Measurements from ENCODE around the gene PACS1.
A peak's percentile ranks its signal among the peaks of the same experiment; 100 is the strongest.

The PACS1 gene

DNA sequence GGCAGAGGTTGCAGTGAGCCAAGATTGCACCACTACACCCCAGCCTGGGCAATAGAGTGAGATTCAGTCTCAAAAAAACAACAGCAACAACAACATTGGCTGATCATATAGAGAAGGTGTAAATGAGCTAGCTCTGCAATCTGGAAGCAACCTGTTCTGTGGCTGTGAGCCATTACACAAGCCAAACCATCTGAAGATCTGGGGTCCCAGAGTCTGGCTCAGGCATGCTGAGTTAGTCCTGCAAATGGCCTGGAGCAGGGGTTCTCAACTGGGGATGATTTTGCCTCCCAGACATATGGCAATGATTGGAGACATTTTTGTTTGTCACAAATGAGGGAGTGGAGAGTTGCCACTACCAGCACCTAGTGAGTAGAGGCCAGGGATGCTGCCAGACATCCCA lies 156.0 kb downstream of the PACS1 start:
- Mint-ChIP-seq H3K27me3 (no peaks in the 10 kb centered on the region), H3K4me1 (ENCODE audit: low read depth) (peaks cover 23% of the 10 kb centered on the region), H3K36me3 (ENCODE audit: low read depth) (peaks cover 73% of the 10 kb centered on the region), H3K4me3 (no peak overlapping the region), H3K27ac (peak overlapping the region; percentile 70), H3K9me3 (no peaks in the 10 kb centered on the region)
- no peak for DNase-seq

DNA sequence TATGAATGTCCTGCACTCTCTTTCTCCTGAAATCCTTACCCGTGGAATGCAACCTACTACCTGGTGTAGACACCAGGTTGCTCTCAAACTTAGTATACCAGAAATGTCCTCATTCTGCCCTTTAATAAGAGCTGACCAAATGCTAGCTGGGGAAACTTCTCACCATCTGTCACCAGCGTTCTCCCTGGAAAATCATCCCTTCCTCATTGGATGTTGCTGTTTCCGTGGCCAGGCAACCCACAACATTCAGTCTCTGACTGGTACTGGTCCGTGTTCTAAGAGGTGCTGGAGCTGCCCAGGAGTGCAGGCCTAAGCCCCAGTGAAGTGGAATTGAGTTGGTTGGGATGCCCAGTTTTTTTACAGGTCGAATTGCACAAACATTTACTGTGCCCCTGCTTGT lies 157.6 kb downstream of the PACS1 start:
- Mint-ChIP-seq H3K4me3 (no peak overlapping the region), H3K9me3 (no peaks in the 10 kb centered on the region), H3K27ac (no peak overlapping the region), H3K36me3 (ENCODE audit: low read depth) (peaks cover 79% of the 10 kb centered on the region), H3K4me1 (ENCODE audit: low read depth) (peaks cover 8% of the 10 kb centered on the region), H3K27me3 (no peaks in the 10 kb centered on the region)
- DNase-seq: no peak

DNA sequence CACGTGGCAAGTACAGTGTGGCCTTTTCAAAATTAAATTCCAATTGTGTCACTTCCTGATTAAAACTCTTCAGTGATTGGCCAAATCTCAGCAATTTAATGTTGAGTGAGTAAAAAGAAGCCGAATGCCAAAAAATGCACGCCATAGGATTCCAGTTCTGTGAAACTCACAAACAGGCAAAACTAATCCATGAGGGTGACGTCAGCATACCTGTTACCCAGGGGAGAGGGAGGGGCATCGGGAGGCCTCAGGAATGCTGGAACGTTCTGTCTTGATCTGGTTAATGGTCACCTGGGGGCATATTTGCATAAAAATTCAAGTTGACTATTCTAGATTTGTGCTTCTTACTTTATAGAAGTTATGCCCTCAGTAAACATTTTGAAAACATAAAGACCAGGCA lies 158.4 kb downstream of the PACS1 start:
- no peak overlapping the region for H3K27ac Mint-ChIP-seq
- peaks cover 83% of the 10 kb centered on the region for H3K36me3 Mint-ChIP-seq (ENCODE audit: low read depth)
- no peak for DNase-seq
- no peak overlapping the region for H3K4me3 Mint-ChIP-seq
- peaks cover 5% of the 10 kb centered on the region for H3K4me1 Mint-ChIP-seq (ENCODE audit: low read depth)
- no peaks in the 10 kb centered on the region for H3K27me3 Mint-ChIP-seq
- no peaks in the 10 kb centered on the region for H3K9me3 Mint-ChIP-seq

DNA sequence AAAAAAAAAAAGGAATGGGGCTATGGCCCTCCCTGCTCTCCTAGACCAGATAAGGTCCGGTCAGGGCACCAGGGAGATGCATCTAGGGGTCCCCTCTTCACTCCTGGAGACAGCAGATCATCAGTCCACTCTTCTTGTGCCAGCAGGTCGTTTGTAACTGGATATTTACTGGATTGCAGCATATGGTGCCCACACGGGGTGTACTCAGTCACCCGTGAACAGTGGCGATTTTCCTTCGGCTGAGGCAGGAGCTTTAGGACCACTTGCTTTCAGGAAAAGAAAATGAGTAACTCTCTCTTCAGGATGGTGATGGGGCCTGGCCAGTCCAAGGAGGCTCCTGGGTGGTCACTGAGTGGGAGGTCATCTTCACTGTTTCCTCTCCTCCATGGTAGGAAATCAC lies 160.1 kb downstream of the PACS1 start:
- Mint-ChIP-seq H3K4me1 (ENCODE audit: low read depth) (peaks cover 5% of the 10 kb centered on the region), H3K4me3 (no peak overlapping the region), H3K27ac (peak overlapping the region; percentile 3), H3K27me3 (no peaks in the 10 kb centered on the region), H3K36me3 (ENCODE audit: low read depth) (peaks cover 83% of the 10 kb centered on the region), H3K9me3 (no peaks in the 10 kb centered on the region)
- no peak for DNase-seq

DNA sequence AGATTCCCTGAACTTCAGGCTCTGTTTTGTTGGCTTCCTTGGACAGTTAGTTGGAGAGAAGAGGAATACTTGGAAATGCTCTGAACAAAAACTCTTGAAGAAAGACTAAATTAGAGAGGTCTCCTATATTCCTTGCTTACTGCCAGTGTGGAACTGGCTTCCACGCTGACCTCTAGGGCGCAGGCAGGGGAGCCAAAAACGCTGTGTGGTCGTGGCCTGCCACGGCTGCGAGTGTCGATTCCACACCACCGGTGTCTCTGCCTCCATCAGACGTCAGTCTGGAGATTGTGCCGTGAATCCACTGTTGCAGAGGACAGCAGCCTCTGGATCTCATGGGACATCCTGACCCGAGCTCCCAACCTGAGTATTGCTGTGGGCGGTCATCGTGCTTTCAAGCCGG lies 160.9 kb downstream of the PACS1 start:
- Mint-ChIP-seq H3K9me3 (no peaks in the 10 kb centered on the region), H3K27me3 (no peaks in the 10 kb centered on the region), H3K4me1 (ENCODE audit: low read depth) (peaks cover 5% of the 10 kb centered on the region), H3K27ac (no peak overlapping the region), H3K4me3 (no peak overlapping the region), H3K36me3 (ENCODE audit: low read depth) (peaks cover 86% of the 10 kb centered on the region)
- DNase-seq: no peak

DNA sequence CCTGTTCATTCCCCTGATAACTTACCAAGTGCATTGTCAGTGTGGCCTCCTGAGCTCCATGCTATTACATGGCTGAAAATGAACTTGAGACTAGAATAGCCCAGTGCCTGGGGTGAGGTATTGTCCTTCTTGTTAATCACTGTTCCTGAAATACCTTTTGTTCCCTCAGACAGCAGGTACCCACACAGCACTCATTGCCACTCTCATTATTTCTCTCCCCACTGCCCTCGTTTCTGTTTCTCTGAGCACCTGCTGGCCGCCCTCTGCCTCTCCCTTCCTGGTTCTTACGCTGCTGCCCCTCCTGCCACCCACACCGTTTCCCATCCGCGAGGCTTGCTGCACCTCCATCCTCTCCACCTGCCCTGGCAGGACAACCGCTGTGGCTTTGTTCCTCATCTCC lies 161.5 kb downstream of the PACS1 start:
- Mint-ChIP-seq H3K4me1 (ENCODE audit: low read depth) (peaks cover under 1% of the 10 kb centered on the region), H3K36me3 (ENCODE audit: low read depth) (peaks cover 87% of the 10 kb centered on the region), H3K27me3 (no peaks in the 10 kb centered on the region), H3K4me3 (no peak overlapping the region), H3K27ac (peak overlapping the region; percentile 16), H3K9me3 (no peaks in the 10 kb centered on the region)
- no peak for DNase-seq

DNA sequence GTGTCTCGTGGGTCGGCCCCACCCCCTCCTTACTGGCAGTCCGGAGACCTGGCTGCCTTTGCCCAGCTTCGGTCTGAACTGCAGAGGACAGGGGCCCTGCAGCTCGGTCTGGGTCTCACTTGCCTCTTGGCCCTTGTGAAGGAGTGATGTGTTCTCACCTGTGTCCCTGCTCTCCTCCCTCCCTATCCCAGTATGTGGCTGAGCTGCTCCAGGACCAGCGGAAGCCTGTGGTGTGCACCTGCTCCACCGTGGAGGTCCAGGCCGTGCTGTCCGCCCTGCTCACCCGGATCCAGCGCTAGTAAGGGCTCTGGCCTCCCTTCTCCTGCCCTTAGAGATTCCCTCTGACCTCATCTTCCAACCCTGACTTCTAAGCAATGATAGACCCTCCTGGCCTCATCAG lies 162.7 kb downstream of the PACS1 start:
- no peak overlapping the region for H3K27ac Mint-ChIP-seq
- no peaks in the 10 kb centered on the region for H3K4me1 Mint-ChIP-seq (ENCODE audit: low read depth)
- no peaks in the 10 kb centered on the region for H3K9me3 Mint-ChIP-seq
- no peak for DNase-seq
- peaks cover 83% of the 10 kb centered on the region for H3K36me3 Mint-ChIP-seq (ENCODE audit: low read depth)
- no peak overlapping the region for H3K4me3 Mint-ChIP-seq
- H3K27me3 Mint-ChIP-seq: no peaks in the 10 kb centered on the region

DNA sequence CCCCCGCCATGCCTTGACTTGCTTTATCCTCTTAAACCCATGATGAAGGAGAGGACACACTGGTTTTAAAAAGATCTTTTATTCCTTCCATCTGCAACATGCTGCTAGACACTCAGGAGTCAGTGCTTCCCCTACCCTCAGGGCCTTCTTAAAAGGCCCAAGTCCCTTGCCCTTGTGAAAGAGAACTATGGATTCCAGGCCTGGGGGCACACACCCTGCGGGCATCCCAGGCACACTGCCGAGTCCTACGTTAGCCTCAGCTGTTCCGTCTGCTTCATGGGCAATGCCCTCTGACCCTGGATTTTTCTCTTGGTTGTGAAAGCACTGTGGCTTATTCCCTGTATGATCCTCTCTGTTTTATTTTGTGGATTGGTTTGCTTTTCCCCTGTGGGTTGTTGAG lies 163.2 kb downstream of the PACS1 start:
- H3K27ac Mint-ChIP-seq: peak overlapping the region; percentile 27
- no peaks in the 10 kb centered on the region for H3K9me3 Mint-ChIP-seq
- no peaks in the 10 kb centered on the region for H3K27me3 Mint-ChIP-seq
- DNase-seq: no peak
- H3K4me3 Mint-ChIP-seq: no peak overlapping the region
- H3K4me1 Mint-ChIP-seq (ENCODE audit: low read depth): no peaks in the 10 kb centered on the region
- peaks cover 83% of the 10 kb centered on the region for H3K36me3 Mint-ChIP-seq (ENCODE audit: low read depth)

DNA sequence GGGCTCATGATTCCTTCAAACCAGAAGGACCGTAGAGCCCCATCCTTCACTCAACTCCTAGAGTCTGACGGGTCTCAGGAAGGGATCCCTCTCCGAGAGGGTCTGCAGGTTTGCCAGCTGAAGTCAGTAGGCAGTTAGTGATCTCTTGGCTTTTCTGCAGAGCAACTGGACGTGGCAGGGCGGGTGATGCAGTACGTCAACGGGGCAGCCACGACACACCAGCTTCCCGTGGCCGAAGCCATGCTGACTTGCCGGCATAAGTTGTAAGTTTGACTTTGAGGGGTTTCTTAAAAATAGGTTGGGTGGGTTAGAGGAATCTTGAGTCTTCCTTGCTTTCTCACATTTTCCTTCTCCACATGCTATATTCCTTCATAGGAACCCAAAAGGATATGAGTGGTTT lies 165.1 kb downstream of the PACS1 start:
- H3K36me3 Mint-ChIP-seq (ENCODE audit: low read depth): peaks cover 90% of the 10 kb centered on the region
- H3K27ac Mint-ChIP-seq: peak overlapping the region; percentile 85
- H3K4me3 Mint-ChIP-seq: no peak overlapping the region
- H3K9me3 Mint-ChIP-seq: no peaks in the 10 kb centered on the region
- no peaks in the 10 kb centered on the region for H3K4me1 Mint-ChIP-seq (ENCODE audit: low read depth)
- DNase-seq: no peak
- no peaks in the 10 kb centered on the region for H3K27me3 Mint-ChIP-seq

DNA sequence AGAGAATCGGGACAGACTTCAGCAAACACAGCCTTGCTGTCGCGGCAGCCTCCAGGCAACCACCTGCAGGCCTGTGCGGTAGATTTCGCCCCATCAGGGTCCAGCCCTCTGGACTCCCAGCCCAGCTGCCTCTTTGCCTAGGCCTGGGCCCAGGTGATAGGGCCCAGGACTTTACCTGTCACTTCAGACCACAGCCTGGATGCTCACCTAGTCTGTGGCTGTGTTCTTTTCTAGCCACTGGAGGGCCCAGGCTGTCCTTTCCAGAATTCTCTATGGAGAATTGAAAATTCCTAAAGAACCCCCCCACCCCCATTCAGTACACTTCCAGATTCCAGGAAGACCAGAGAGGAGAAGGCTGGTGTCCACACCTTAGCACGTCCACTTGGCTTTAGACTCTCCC lies 167.8 kb downstream of the PACS1 start:
- H3K4me1 Mint-ChIP-seq (ENCODE audit: low read depth): no peaks in the 10 kb centered on the region
- H3K27ac Mint-ChIP-seq: peak overlapping the region; percentile 30
- H3K36me3 Mint-ChIP-seq (ENCODE audit: low read depth): peaks cover 88% of the 10 kb centered on the region
- no peak overlapping the region for H3K4me3 Mint-ChIP-seq
- H3K9me3 Mint-ChIP-seq: no peaks in the 10 kb centered on the region
- DNase-seq: no peak
- H3K27me3 Mint-ChIP-seq: no peaks in the 10 kb centered on the region

DNA sequence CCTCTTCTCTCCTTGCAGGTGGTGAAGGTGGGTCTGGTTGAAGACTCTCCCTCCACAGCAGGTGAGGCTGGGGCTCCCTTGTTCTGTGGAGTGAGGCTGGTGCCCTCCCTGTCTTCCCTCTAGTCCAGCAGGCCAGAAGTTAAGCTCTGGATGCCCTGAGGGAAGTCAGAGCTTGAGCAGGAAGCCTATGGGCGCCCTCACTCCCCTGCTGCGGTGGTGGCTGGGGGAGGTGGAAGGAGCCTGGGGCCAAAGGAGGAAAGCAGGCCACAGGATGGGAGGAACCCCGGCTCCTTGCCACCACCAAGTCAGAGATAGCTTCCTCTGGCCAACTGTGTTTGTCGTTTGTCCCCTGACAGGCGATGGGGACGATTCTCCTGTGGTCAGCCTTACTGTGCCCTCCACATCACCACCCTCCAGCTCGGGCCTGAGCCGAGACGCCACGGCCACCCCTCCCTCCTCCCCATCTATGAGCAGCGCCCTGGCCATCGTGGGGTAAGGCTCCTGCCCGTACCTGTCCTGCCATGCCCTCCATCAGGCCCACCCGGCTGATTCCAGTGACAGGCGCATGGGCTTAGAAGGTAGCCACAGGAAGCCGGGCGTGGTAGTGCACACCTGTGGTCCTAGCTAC lies 168.8 kb downstream of the PACS1 start:
- no peaks in the 10 kb centered on the region for H3K9me3 Mint-ChIP-seq
- no peaks in the 10 kb centered on the region for H3K4me1 Mint-ChIP-seq (ENCODE audit: low read depth)
- H3K27ac Mint-ChIP-seq: peak overlapping the region; percentile 72
- no peak for DNase-seq
- no peak overlapping the region for H3K4me3 Mint-ChIP-seq
- H3K27me3 Mint-ChIP-seq: no peaks in the 10 kb centered on the region
- peaks cover 88% of the 10 kb centered on the region for H3K36me3 Mint-ChIP-seq (ENCODE audit: low read depth)

DNA sequence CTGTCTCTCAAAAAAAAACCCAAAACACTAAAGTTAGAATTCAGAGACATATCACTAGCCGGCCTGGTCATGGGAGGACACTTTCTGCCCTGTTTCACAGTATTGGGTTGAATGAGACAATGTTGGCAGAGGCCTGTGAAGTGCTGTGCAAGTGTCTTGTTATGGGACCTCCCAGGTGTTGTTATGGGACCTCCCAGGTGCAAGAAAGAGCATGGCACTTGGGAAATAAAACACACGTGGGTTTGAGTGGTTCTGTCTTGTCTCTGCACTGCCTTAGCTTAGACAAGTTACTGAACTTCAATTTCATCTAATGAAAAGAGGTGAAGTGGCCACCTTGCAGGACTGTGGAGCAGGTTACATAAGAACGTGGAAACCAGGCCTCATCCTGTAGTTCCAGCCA lies 169.4 kb downstream of the PACS1 start:
- H3K27ac Mint-ChIP-seq: peak overlapping the region; percentile 52
- no peaks in the 10 kb centered on the region for H3K9me3 Mint-ChIP-seq
- no peaks in the 10 kb centered on the region for H3K4me1 Mint-ChIP-seq (ENCODE audit: low read depth)
- H3K36me3 Mint-ChIP-seq (ENCODE audit: low read depth): peaks cover 88% of the 10 kb centered on the region
- no peak for DNase-seq
- no peak overlapping the region for H3K4me3 Mint-ChIP-seq
- no peaks in the 10 kb centered on the region for H3K27me3 Mint-ChIP-seq

DNA sequence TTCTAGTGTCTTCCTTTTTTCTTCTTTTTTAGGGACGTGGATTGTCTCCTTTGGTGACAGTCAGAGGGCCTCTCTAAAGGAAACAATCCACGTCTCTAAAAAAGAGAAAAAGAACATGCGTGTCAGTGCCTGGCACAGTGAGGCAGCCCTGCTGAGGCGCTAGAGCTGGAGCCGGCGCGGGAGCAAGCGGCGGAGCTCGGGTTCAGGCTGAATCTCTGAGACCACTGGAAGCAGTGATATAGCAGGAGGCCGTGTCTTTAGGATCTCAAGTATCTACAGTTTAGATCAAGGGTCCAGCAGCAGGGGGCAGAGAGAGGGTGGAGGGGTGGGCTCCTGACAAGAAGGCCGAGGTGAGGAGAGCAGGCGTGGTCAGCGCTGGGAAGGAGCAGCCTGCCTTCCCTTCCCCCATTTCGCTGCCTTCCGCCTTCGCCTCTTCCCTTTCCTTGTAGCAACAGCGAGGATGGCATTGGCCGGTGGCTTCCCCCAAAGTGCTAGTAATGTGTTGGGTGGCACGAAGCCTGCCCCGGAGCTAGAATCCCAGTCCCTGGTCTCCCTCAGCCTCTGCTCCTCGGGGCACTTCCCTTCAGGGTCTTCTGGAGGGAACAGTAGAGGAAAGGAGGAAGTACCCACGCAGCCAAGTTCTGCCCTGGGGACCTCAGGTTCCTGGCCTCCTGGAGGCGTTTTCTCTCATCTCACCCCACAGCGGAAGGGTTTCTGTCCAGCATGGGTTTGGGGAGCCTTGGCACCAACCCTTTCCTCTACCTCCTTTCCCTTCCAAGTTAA lies 170.1 kb downstream of the PACS1 start:
- Mint-ChIP-seq H3K9me3 (no peaks in the 10 kb centered on the region), H3K4me1 (ENCODE audit: low read depth) (no peaks in the 10 kb centered on the region), H3K36me3 (ENCODE audit: low read depth) (peaks cover 86% of the 10 kb centered on the region), H3K4me3 (no peak overlapping the region), H3K27ac (peak overlapping the region; percentile 55), H3K27me3 (no peaks in the 10 kb centered on the region)
- no peak for DNase-seq

DNA sequence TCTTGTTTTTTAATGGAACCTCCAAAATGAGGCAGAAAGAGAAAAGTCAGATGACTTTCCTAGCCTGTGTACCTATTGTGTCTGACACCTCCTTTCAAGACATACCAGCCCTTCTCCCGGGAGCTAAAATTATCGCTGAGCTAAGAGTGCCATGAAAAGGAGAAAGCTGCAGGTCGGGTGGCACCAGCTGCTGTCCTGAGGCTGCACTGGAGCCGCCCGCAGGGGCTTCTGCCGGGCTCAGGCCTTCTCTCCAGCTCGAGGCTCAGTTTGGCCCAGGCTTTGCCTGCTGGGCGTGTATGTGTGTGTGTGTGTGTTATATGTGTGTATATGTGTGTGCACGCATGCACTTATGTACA lies 170.7 kb downstream of the PACS1 start:
- no peak overlapping the region for H3K4me3 Mint-ChIP-seq
- no peak for DNase-seq
- H3K27me3 Mint-ChIP-seq: no peaks in the 10 kb centered on the region
- H3K27ac Mint-ChIP-seq: peak overlapping the region; percentile 26
- no peaks in the 10 kb centered on the region for H3K9me3 Mint-ChIP-seq
- H3K36me3 Mint-ChIP-seq (ENCODE audit: low read depth): peaks cover 81% of the 10 kb centered on the region
- no peaks in the 10 kb centered on the region for H3K4me1 Mint-ChIP-seq (ENCODE audit: low read depth)

DNA sequence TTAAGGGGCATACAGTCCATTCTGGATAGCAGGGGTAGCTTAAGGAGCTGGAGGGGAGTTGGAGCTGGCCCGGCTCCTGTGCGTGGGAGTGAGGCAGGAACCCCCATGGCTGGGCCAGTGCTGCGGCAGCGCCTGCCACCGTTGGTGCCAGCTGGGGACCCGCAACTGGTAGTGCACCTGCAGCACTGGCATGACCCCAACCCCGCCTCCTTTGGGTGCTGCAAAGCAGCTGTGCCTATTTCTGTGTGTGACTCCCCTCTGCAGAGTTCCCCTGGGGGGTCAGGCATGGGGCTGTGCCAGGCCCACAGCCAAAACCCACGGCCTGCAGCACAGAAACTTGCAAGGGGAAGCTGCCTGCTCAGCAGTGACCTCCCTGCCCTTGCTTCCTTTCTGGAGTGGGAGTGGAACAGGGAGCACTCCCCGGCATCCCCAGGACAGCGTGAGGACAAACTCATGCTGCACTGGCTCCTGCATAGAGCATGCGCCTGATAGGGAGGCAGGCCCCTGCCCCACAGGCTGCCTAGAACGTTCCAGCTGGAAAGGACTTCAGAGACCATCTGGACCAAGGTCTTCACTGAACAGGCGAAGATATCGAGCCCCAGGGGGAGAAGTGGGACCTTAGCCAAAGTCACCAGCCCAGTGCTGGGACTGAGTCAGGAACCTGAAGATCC lies 172.2 kb downstream of the PACS1 start:
- peak overlapping the region; percentile 73 for H3K27ac Mint-ChIP-seq
- DNase-seq: no peak
- peaks cover 80% of the 10 kb centered on the region for H3K36me3 Mint-ChIP-seq (ENCODE audit: low read depth)
- no peaks in the 10 kb centered on the region for H3K4me1 Mint-ChIP-seq (ENCODE audit: low read depth)
- H3K27me3 Mint-ChIP-seq: no peaks in the 10 kb centered on the region
- no peak overlapping the region for H3K4me3 Mint-ChIP-seq
- H3K9me3 Mint-ChIP-seq: no peaks in the 10 kb centered on the region

Data from activated T-cell treated with anti-CD3 and anti-CD28 coated beads, Interleukin-2, amount 50 U/mL, for 24 hours (primary cell).